Measurements from ENCODE around the gene PCGF2.

PCGF2 gene

GRCh38 chr17:38716368-38717005, 31.6 kb downstream of the PCGF2 start:
- DNase-seq: no peak

- DNase-seq: no peak
These were observed 32.8 kb downstream of the PCGF2 start for GRCh38 chr17:38715216-38715943.

GRCh38 chr17:38713456-38714075, 34.6 kb downstream of the PCGF2 start:
- DNase-seq: no peak

GRCh38 chr17:38712593-38712992, 35.5 kb downstream of the PCGF2 start:
- DNase-seq: no peak

- DNase-seq: no peak
These were observed 36.2 kb downstream of the PCGF2 start for GRCh38 chr17:38711792-38712571.

GRCh38 chr17:38710985-38711384, 37.2 kb downstream of the PCGF2 start:
- DNase-seq: no peak

GRCh38 chr17:38710604-38710962, 37.6 kb downstream of the PCGF2 start:
- DNase-seq: no peak

- DNase-seq: no peak
These were observed 38.1 kb downstream of the PCGF2 start for GRCh38 chr17:38709864-38710603.

GRCh38 chr17:38709104-38709820, 38.9 kb downstream of the PCGF2 start:
- no peak for DNase-seq

- no peak for DNase-seq
These were observed 40.3 kb downstream of the PCGF2 start for GRCh38 chr17:38707678-38708351.

GRCh38 chr17:38706505-38707216, 41.5 kb downstream of the PCGF2 start:
- peak in 1 of 2 donors; percentile 32 for DNase-seq

GRCh38 chr17:38705803-38706504, 42.2 kb downstream of the PCGF2 start:
- DNase-seq: no peak

GRCh38 chr17:38705523-38705802, 42.7 kb downstream of the PCGF2 start:
- no peak for DNase-seq

- DNase-seq: peak; percentile 43 to 50
These were observed 43.3 kb downstream of the PCGF2 start, which contains the start of gene MLLT6 for GRCh38 chr17:38704606-38705522. Gene MLLT6, plus strand, starts transcription at chr17:38705273. Its CDS starts 360 bp downstream, at chr17:38705633.

- DNase-seq: peak; percentile 31 to 40
These were observed 44.2 kb downstream of the PCGF2 start for GRCh38 chr17:38703742-38704605.

- DNase-seq: peak; percentile 39 to 51
These were observed 45.0 kb downstream of the PCGF2 start for GRCh38 chr17:38702916-38703741.

All from inflammatory macrophage treated with lipopolysaccharide for 1 hour (primary cell).